PC-3 (cell line): Measurements from ENCODE around the gene CD48.

Experiments
- EZH2 ChIP-seq: fragments of 300-600 bp; sonication (generic); IDR thresholded peaks from one replicate; pipeline ENCODE4 v1.6.1; 2017; ENCODE audit warnings: antibody characterized with exemption, mild to moderate bottlenecking, low read length; ENCODE audit not compliant: unreplicated experiment
- EZH2phosphoT487 ChIP-seq: fragments of 300-600 bp; sonication (generic); IDR thresholded peaks from 2 replicates; pipeline ENCODE4 v1.6.1; 2018; ENCODE audit warnings: mild to moderate bottlenecking, antibody characterized with exemption, low read length, borderline replicate concordance
- TF ChIP-seq, protein P1 (sequence below): fragments of 300-600 bp; sonication (generic); conservative IDR thresholded peaks from 2 replicates; pipeline ENCODE4 v1.5.1; 2017; ENCODE audit warnings: antibody characterized with exemption, low read depth, mild to moderate bottlenecking, low read length

DNA sequence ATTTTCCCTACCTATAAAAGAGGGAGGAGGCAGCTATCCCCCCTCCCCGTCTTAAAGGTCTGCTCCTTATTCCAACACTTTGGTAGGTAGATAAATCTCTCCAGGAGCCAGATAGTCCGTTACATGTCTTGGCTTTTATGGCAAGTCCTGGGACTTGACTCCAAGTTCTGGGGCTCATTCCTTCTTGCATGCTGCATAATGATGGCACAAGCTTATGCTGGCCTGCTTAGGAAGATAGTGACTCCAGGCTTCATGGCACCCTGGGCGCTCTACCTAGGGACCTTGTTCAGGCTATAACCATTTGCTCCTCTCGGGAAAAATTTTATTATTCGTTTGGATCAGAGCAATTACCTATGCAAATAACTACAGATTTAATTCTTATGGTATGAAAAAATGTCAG, 68.5 kb downstream of the CD48 start:
- TF ChIP-seq EZH2 (no peak), EZH2phosphoT487 (no peak)
- TF ChIP-seq, protein P1, sequence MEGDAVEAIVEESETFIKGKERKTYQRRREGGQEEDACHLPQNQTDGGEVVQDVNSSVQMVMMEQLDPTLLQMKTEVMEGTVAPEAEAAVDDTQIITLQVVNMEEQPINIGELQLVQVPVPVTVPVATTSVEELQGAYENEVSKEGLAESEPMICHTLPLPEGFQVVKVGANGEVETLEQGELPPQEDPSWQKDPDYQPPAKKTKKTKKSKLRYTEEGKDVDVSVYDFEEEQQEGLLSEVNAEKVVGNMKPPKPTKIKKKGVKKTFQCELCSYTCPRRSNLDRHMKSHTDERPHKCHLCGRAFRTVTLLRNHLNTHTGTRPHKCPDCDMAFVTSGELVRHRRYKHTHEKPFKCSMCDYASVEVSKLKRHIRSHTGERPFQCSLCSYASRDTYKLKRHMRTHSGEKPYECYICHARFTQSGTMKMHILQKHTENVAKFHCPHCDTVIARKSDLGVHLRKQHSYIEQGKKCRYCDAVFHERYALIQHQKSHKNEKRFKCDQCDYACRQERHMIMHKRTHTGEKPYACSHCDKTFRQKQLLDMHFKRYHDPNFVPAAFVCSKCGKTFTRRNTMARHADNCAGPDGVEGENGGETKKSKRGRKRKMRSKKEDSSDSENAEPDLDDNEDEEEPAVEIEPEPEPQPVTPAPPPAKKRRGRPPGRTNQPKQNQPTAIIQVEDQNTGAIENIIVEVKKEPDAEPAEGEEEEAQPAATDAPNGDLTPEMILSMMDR: no peak
